HL-60 (cell line): ENCODE data around the gene NUDT3.

ENCODE experiments used
- POLR2AphosphoS5 ChIP-seq: IDR thresholded peaks from 2 replicates; pipeline ENCODE4 v1.6.1; 2012; ENCODE audit warnings: low read depth
- TF ChIP-seq, protein P1 (sequence below): IDR thresholded peaks from one replicate; pipeline ENCODE4 v1.5.1; 2011; ENCODE audit warnings: low read length, control low read depth, inconsistent platforms; ENCODE audit not compliant: insufficient read depth

DNA sequence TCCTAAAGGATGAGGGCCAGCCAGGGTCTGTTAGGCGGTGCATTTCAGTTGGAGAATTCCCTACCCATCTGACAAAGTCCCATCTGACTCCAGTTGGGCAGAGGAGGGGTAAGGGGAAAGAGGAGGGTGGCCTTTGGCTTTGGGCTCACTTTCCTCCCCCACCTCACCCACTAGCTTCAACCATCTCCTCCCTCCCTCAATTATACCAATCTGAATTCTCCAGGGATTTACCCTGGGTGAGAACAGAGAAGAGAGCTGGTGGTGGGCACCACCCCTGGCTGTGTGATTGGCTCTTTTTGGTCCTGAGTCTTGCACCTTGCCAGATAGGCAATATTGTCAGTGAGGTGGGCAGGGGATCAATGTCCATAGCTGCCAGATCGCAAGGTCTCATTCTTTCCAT is 152.6 kb downstream of the NUDT3 start:
- TF ChIP-seq, protein P1, sequence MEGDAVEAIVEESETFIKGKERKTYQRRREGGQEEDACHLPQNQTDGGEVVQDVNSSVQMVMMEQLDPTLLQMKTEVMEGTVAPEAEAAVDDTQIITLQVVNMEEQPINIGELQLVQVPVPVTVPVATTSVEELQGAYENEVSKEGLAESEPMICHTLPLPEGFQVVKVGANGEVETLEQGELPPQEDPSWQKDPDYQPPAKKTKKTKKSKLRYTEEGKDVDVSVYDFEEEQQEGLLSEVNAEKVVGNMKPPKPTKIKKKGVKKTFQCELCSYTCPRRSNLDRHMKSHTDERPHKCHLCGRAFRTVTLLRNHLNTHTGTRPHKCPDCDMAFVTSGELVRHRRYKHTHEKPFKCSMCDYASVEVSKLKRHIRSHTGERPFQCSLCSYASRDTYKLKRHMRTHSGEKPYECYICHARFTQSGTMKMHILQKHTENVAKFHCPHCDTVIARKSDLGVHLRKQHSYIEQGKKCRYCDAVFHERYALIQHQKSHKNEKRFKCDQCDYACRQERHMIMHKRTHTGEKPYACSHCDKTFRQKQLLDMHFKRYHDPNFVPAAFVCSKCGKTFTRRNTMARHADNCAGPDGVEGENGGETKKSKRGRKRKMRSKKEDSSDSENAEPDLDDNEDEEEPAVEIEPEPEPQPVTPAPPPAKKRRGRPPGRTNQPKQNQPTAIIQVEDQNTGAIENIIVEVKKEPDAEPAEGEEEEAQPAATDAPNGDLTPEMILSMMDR, result no peak
- TF ChIP-seq POLR2AphosphoS5, result no peak
